ENCODE results near the gene ITGB2.
A peak's percentile ranks its signal among the peaks of the same experiment; 100 is the strongest.

Gene ITGB2

DNA sequence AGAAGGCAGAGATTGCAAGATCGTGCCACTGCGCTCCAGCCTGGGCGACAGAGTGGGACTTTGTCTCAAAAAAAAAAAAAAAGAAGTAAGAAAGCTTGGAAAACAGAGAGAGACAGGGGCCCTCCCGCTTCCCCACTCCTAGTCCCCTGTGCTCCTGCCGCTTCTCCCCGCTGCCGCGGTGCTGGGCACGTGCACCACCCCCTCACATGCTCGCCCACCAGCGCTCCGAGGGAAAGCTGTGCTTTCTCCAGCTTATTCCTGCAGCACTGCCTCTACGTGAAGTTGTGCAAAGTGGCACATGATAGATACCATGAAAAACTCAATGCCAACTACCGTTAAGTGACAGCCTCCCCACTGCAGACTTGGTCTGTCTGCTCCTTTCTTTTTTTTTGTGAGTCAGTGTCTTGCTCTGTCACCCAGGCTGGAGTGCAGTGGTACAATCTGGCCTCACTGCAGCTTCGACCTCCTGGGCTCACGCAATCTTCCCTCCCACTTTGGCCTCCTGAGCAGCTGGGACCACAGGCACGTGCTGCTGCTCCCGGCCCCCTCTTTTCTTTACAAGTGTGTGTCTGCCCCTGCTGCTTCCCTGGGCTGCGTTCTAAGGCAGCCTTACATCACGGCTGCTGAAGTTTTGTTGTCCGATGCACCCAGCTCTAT, 34.6 kb upstream of the ITGB2 start:
- DNase-seq: no peak

DNA sequence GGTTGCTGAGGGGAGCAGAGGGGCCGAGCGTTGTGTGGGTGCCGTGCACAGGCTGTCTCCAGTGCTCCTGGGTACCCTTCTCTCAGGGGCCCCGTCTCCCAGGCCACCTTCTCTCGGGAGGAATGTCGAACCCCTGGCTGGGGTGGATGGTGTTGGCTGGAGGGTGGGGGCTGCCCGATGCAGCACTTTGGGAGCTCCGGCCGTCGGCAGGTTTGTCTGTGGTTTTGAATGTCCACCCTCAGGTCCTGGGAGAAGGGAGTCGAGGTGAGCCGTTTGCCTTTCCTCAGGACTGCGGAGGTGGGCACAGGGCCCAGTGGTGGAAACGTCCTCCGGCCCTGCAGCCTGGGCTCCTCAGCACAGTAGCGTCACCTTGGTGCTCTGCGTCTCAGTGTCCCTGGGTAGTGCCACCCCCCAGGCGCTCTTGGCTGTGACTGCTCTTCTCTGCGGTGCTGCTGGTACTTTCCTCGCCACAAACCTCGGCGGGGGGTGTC, 33.6 kb upstream of the ITGB2 start:
- DNase-seq: no peak

DNA sequence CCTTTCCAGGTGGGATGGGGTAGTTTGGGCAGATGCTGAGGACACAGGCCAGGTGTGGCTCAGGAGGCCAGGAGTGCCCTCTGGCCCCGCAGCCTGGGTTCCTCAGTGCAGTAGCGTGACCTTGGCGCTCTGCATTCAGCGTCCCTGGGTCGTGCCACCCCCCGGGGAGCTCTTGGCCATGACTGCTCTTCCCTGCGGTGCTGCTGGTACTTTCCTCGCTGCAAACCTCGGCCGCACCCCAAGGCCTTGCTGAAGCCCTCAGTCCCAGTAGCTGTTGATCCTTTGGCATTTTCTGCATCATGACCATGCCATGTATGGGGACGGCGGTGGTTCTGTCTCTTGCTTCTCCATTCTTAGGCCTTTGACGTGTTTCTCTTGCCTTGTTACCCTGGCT, 32.9 kb upstream of the ITGB2 start:
- DNase-seq: no peak

DNA sequence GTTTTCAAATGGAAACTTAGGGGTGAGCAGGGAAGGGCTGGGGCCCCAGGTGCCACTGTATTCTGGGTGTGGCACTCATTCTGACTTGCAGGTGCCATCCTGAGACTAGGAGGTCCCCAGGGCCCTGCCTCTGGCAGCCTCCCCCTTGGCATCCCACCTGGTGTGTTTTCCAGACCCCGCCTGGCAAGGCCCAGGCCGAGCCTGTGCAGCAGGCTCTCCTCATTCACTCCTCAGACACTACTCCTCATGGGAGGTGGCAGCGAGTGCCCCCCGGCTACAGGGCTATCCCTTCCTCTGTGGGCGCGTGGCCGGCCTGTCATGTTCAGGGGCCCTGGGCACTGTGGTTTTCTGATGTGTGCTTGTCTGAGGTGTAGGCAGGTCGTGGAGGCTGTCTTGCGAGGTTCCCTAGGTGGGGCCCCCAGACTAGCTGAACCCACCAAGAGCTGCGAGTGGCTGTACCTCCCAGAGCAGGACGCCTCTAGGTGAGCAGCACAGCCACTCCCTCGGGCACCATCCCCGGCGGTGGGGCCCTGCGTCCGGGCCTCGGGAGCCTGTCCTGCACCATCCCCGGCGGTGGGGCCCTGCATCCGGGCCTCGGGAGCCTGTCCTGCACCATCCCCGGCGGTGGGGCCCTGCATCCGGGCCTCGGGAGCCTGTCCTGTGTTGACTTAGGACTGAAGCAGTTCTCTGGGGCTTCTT, 32.4 kb upstream of the ITGB2 start:
- no peak for DNase-seq

DNA sequence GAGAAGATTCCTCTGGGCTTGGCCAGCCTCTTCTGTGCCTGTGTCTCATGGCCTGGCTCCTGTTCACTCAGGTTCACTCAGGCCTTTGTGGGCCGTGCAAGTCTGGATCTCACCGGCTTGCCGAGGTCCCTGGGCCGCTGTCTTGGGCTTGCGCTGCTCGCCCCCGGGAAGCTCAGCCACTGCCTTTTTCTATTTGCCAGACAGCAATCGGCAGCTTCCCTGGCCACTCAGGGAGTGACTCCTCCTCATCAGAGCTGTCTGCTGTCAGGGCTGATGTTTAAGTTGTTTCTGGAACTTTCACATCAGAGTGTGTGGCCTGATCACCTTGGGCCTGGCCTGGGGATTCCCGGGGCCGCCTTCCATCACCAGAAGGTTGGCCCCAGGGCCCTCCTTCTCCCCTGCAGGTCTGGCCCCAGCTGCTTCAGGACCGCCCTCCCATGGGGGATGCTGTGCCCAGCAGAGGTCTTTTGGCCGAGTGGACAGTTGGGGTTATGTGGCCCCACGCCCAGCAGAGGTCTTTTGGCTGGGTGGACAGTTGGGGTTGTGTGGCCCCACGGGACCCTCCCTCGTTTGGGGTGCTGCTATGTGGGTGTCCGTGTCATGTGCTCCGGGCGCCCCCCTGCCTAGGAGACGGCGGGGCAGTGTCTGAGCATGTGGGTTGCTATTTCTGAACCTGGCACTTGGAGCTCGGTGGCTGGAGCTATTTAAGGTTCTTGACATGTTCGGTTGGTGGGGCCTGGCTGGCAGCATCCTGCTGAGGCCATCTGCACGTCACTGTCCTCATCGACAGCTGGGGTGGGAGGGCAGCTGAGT, 31.6 kb upstream of the ITGB2 start:
- no peak for DNase-seq

DNA sequence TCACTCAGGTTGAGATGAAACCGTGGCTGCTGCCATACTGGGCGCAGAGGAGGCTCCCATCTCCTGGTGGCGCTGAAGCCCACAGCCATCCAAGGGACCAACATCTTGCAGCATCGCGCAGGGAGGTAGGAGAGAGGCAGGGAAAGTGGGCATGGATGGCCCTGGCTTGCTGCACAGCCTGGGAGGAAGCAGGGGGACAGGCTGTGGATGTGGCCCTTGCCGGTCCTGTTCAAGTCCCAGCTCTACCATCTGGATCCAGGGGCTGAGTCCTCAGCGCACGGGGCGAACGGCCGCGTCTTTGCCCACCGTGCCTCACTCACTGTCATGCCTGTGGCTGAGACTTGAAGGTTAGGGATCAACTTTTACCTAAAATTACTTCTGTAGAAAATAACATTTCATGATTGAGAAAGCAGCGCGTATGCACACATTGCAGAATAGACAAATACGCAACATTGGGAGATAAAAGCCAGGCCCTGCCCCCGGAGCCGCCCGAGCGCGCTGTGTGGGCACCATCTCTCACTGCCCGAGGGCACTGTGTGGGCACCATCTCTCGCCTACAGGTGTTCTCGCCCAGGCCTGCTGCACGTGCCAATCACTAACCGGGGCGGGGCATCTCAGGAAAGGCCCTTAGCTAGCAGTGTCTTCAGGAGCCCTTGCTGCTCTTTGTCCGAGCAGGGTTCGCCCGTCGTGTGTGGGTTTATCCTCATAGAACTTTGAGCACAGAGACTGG, 30.7 kb upstream of the ITGB2 start:
- no peak for DNase-seq

DNA sequence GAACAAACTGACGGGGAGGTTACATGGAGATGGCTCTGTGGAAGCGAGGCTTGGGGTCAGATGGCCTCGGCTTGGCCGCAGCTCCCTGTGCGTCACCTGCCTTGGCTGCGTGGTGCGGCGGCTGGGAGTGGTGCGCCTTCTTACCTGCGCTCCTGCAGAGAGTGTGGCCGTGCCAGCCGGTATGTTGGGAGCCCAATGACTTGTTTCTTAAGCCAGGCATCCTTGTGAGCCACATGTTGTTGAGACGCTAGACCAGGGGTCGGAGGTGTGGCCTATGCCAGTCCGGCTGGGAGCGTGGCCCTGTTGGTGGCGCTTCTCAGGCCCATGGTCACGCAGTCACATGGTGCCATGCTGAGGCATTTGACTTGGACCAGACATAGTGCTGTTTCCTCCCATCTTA, 29.7 kb upstream of the ITGB2 start:
- DNase-seq: no peak

DNA sequence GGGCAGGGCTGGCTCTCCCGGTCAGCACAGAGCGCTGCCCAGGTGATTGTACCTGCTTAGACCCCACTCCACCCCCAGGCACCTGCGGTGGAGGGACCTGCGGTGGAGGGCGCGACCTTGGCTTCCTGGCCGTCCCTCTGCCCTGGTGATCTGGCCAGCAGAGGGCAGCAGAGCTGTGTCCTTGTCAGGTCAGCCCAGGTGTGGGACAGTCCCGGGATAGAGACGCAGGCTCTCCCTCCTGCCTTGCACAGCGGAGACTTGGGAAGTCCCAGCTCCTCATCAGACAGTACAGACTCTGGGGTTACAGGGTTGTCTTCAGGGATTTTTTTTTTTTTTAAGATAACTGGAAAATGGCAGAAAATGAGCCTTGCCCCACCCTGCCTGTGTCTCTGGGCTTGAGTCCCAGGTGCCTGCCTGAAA, 29.1 kb upstream of the ITGB2 start:
- DNase-seq: peak; percentile 44 to 80

DNA sequence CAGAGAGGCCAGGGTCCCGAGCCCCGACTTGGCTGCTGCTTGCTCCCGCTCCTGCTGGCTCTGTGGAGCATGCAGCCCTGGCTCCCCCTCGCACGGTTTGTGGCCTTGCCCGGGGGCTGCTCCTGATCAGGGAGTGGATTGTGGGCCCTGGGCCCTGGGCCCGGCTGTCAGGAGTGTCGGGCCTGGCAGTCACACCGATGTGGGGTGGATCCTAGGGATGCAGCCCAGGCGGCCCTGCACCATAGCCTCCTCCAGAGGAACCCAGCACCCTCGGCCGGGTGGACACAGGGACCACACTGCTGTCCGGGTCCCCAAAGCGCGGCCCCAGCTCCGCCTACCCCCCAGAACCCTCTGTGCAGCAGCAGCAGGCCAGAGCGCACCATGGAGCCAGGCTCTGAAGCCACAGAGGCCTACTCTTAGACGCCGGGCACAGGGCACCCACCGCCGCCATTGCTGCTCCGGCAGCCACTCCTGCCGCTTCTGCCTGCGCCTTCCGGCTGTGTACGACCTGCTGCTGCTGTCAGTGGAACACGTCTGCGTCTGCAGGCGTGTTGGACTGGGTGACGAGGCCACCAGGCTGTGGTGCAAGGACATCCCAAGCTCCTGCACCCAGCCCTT, 28.6 kb upstream of the ITGB2 start:
- DNase-seq: no peak

DNA sequence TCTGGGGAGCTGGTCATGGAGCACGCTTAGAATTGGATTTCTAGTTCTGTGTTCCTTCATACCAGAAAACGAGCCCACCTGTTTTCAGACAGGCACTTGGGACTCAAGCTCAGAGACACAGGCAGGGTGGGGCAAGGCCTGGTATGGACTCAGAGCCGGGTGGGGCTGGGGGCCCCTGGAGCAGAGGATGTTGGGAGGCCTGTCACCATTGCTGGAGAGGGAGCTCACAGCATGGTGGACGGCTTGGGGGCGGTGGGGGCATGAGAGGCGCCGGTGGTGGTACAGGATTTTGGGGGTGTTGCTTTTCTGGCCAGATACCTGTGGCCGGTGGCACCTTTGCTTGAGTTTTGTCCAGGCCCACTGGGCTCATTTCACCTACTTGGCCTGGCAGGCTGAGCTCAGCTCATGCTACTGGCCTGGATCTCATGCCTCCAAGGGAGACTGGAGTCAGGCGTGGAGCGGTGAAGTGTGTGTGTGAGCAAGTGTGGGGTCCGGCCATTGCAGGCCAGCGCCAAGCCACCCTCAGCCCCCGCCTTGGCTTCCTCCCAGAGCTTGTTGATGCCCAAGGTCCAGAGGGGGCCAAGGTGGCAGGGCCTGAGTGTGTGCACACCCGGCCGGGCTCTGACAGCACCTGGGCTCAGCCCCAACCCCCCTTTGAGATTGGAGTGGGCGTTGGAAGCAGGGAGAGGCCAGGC, 27.9 kb upstream of the ITGB2 start:
- DNase-seq: no peak

DNA sequence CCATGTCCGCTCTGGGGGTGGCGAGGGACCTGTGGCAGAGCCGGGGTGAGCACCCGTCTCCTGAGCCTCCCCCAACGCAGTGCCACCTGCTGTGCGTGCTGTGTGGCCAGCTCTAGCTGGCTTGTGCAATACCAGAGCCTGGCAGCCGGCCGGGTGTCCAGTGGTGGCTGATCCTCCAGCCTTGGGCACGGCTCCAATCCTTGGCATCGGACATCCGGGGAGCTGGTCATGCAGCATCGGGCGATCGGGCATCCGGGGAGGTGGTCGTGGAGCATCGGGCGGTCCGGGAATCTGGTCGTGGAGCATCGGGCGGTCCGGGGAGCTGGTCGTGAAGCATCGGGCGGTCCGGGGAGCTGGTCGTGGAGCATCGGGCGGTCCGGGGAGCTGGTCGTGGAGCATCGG, 27.2 kb upstream of the ITGB2 start:
- no peak for DNase-seq

DNA sequence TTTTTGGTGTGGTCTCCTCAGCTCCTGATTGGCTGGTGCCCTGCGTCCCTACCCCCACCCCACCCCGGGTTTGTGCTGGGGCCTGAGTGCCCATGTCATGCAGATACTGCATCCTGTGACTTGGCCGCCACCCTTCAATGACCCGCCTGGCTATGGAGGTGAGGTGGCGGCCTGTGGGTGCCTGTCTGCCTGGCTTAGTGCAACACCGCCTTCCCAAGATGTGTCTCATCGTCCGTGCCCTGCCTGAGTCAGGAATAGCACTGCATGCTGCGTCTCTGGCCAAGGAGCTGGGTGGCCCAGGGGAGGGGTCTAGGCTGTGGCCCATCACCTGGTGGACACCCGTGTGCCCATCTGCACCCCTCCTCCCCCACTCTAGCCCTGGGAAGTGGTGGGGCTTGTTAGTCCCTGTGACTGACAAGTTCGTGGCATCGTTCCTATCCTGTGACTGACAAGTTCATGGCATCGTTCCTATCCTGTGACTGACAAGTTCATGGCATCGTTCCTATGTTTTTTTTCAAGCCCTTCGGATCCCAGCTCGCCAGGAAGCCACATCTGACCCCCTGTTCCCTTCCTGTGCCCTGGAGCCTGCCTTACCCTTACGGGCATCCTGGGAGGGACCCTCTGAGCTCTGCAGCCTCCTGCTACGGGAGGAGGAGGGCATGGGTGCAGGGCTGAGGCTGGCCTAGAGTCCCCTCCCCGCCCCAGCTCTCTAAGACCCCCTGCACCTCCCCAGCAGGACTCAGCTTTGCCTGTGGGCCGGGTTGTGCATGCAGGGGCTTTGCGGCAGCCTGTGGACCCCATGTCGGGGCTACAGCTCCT, 26.6 kb upstream of the ITGB2 start:
- DNase-seq: no peak

DNA sequence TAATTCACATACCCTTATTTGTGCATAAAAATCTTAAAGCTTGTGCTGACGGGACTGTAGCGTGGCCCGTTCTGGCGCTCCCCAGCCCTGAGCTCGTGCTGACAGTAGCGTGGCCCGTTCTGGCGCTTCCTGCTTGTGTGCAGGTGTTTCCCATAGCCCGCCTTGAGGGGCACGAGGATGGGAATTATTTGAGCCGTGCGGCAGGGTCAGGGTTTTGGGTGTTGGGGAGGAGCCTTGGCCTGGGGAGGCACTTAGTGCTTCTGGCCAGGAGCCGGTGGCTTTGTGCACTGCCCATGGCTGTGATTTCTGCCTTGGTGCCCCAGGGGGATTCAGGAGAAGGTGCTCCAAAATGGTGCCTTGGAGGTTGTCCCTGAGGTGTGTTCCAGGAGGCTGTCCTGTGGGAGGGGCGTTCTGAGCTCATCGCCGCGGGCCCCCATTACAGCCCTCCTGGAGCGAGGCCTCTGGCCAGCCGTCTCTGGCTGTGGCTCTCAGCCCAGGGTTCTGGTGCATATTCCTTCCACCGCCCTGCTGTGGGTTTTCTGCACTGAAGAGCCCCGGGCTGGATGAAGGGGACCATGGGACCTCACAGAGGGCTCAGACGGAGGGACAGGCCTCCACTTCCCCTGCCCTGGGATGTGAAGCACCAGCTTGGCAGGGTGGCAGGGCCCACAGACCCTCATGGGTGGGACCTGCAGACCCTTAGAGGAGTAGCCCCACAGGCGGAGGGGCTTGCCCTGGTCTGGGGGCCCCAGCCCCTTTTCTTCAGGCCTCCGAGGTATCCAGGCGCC, 25.7 kb upstream of the ITGB2 start:
- DNase-seq: no peak

DNA sequence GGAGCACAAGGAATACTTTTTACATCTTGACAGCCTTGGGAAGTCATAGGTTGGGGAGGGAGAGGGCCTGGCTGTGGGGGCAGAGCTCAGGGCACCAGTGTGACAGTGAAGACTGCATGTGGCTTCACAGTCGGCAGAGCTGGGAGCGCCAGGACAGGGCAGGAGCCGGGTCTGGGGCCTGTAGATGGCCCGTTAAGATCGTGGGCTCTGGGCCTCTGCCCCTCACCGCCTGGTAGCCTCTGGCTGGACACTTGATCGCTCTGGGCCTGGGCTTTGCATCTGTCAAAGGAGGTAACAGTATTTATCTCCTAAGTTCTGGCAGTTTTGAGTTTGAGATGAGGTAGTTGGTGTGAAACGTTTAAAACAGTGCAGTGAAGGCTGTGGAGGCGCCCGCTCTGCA, 23.9 kb upstream of the ITGB2 start:
- DNase-seq: no peak

DNA sequence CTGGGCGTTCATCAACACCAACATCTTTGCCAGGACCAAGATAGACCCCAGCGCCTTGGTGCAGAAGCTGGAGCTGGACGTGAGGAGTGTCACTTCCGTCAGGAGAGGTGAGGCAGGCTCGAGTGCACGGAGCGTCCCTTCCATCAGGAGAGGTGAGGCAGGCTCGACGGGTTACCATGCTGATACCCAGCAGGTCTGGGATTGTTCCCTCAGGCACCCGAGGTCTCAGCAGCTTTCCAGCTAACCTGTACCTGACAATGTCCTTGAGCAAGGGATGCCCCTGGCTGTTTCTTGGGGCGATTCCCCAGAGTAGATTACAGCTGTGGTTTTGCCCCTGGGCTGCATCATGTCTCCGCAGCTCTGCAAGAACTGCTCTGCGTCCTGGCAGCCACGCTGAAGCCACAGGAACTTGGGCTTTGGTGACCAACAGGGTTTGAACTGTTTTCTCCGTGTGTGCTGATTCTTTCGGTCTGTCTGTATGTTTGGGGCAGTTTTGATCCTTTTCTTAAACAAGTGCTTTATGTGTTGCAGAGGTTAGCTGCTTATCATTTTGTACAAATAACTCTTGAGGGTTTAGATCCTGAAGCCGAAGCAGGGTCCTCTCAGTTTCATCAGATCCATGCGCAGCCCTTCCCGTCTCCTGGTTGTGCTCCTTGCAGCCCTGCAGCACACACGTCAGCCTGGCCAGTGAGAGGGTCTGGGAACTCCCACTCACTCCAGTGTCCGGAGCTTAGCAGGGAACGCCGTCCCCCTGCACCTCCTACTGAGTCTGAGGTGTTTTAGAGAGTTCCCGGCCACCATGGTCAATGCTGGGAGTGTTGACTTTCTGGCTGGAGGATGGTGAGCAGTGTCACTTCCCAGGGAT, 23.2 kb upstream of the ITGB2 start:
- DNase-seq: no peak

DNA sequence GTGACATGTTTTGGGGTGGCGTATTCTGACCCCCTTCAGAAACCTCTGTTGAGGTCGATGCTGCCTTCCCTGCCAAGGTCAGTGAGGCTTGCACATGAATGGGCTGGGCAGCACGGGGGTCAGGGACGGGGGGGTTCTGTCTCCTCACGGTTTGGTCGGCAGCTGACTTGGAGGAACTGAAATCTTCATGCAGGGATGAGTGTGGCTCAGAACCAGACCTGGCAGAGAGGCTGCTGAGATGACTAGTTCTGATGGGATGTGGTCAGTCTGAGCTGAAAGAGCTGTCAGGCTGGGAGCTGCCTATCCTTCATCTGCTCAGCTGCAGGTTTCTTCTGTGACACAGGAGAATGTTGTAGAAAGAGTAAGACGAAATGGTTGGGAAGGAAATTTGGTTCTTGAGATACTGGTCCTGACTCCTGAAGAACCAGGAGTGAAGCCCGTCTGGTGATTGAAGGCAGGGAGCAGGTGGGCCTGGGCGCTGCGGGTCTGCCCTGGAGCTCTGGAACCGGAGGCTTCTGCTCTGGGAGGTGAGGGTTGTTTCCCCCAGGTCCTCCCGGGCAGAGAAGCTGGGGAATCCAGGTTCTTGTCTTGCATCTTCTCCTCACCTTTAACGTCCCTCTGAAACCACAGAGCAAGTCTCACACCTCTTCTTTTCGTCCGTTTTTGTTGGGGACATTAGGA, 22.4 kb upstream of the ITGB2 start:
- no peak for DNase-seq

DNA sequence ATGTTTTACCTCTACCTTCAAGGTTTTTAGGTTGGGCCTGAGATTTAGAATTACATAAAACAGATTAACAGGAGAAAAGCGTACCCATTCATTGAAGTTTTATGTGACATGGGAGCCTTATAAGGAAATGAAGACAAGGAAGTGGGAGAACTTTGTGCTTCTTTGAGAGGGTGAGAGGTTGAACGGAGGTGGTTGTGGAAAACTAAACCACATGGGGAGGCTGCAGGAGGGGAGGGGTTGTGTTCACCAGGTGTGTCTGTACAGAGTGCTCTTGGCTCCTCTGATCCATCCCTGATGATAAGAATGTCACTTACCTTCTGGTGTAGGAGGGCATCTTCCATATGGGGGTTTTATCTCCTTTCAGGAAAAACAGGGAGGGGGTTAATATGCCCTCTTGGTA, 21.9 kb upstream of the ITGB2 start:
- no peak for DNase-seq

DNA sequence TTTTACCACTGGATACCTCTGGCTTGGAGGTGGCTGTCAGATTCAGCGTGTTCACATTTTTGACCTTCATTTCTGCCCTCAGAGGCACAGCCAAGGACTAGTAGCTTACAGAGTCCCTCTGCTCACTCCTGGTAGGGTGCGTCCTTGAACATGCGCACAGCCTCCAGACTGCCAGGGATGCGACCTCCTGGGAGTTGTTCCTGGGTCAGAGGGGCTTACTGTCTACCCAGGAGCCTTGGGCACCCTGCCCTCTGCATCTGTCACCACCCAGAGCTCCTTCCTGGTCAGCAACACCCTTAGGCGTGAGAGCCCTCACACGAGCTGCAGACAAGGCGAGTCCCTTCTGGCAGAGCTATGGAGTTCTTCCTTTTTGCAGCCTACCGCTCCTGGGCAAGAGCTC, 20.9 kb upstream of the ITGB2 start:
- DNase-seq: no peak

All from inflammatory macrophage treated with lipopolysaccharide for 1 hour (primary cell).